GM18867 (cell line): ENCODE measurements around the gene SLC6A6.
"Not testable (repeated sequence)": the region's sequence is repeated elsewhere in the genome, so short reads cannot be mapped to it uniquely, and the experiment has no call there.

ENCODE experiments used
- ATAC-seq: cut with Tn5 transposase; IDR thresholded peaks from one replicate; pipeline ENCODE4 v1.9.1; 2021; ENCODE audit warnings: mild to moderate bottlenecking, moderate library complexity; ENCODE audit not compliant: unreplicated experiment

Gene SLC6A6

GRCh38 chr3:14503706-14504065 lies 101.3 kb downstream of the SLC6A6 start:
- ATAC-seq, result no peak

GRCh38 chr3:14505001-14505802 lies 102.8 kb downstream of the SLC6A6 start:
- ATAC-seq, result no peak

GRCh38 chr3:14505803-14506500 lies 103.5 kb downstream of the SLC6A6 start:
- no peak for ATAC-seq

GRCh38 chr3:14506626-14507304 lies 104.4 kb downstream of the SLC6A6 start:
- ATAC-seq, result no peak

- ATAC-seq, result no peak
These were observed 104.9 kb downstream of the SLC6A6 start for GRCh38 chr3:14507305-14507741.

- no peak for ATAC-seq
These were observed 105.5 kb downstream of the SLC6A6 start for GRCh38 chr3:14507757-14508504.

GRCh38 chr3:14508505-14508819 lies 106.1 kb downstream of the SLC6A6 start:
- no peak for ATAC-seq

- no peak for ATAC-seq
These were observed 106.8 kb downstream of the SLC6A6 start for GRCh38 chr3:14508966-14509795.

GRCh38 chr3:14509796-14510100 lies 107.3 kb downstream of the SLC6A6 start:
- ATAC-seq, result no peak

GRCh38 chr3:14510838-14511622 lies 108.6 kb downstream of the SLC6A6 start:
- no peak for ATAC-seq

GRCh38 chr3:14511623-14512280 lies 109.3 kb downstream of the SLC6A6 start:
- ATAC-seq, result no peak

- ATAC-seq, result no peak
These were observed 110.0 kb downstream of the SLC6A6 start for GRCh38 chr3:14512281-14512941.

GRCh38 chr3:14512942-14513327 lies 110.5 kb downstream of the SLC6A6 start:
- no peak for ATAC-seq

GRCh38 chr3:14513566-14514322 lies 111.3 kb downstream of the SLC6A6 start:
- ATAC-seq, result no peak

- ATAC-seq, result no peak
These were observed 111.9 kb downstream of the SLC6A6 start for GRCh38 chr3:14514323-14514720.

- not testable (repeated sequence) for ATAC-seq
These were observed 113.1 kb downstream of the SLC6A6 start for GRCh38 chr3:14515526-14515925.

- ATAC-seq, result no peak
These were observed 114.4 kb downstream of the SLC6A6 start for GRCh38 chr3:14516738-14517345.
